ENCODE results near the gene ALDH8A1.

Gene ALDH8A1

DNA sequence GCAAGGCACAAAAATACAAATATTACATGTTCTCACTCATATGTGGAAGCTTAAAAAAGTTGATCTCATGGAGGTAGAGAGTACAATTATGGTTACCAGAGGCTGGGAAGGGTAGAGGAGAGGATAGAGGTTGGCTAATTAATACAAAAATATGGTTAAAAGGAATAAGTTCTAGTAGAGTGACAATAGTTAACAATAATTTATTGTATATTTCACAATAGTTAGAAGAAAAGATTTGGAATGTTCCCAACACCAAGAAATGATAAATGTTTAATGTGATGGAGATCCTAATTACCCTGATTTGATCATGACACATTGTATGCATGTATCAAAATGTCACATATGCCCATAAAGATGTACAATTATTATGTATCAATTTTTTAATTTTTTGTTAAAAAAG lies 1.8 kb downstream of the ALDH8A1 start:
- TF ChIP-seq, protein P1, sequence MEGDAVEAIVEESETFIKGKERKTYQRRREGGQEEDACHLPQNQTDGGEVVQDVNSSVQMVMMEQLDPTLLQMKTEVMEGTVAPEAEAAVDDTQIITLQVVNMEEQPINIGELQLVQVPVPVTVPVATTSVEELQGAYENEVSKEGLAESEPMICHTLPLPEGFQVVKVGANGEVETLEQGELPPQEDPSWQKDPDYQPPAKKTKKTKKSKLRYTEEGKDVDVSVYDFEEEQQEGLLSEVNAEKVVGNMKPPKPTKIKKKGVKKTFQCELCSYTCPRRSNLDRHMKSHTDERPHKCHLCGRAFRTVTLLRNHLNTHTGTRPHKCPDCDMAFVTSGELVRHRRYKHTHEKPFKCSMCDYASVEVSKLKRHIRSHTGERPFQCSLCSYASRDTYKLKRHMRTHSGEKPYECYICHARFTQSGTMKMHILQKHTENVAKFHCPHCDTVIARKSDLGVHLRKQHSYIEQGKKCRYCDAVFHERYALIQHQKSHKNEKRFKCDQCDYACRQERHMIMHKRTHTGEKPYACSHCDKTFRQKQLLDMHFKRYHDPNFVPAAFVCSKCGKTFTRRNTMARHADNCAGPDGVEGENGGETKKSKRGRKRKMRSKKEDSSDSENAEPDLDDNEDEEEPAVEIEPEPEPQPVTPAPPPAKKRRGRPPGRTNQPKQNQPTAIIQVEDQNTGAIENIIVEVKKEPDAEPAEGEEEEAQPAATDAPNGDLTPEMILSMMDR (IDR thresholded peaks at IDR 0.05; ENCODE audit: insufficient read depth, low read length, poor library complexity, severe bottlenecking), result no peak
- no peak for TF ChIP-seq EZH2phosphoT487 (conservative IDR thresholded peaks at IDR 0.05; ENCODE audit: low read length)
- H3K9me3 ChIP-seq (ENCODE audit: insufficient read depth, low read length), result no peaks in the 10 kb centered on the region
- H3K27ac ChIP-seq (ENCODE audit: low read depth, low read length), result no peak overlapping the region
- H4K20me1 ChIP-seq (ENCODE audit: low read depth, low read length), result no peaks in the 10 kb centered on the region
- H3K79me2 ChIP-seq (ENCODE audit: insufficient read depth, low read length), result no peaks in the 10 kb centered on the region
- H3F3A ChIP-seq (ENCODE audit: insufficient read depth), result no peaks in the 10 kb centered on the region
- no peaks in the 10 kb centered on the region for H3K27me3 ChIP-seq (ENCODE audit: low read length)
- no peak overlapping the region for H3K4me2 ChIP-seq (ENCODE audit: low read depth, low read length, poor library complexity, severe bottlenecking)
- H2AFZ ChIP-seq (ENCODE audit: low read depth, low read length, severe bottlenecking), result no peak overlapping the region
- no peak overlapping the region for H3K9ac ChIP-seq (ENCODE audit: low read length)
- no peaks in the 10 kb centered on the region for H3K9me2 ChIP-seq (replicated peaks; ENCODE audit: insufficient read depth, low read length)
- H3K36me3 ChIP-seq (ENCODE audit: low read length), result no peaks in the 10 kb centered on the region
- no peak overlapping the region for H3K4me3 ChIP-seq (ENCODE audit: insufficient read depth, low read length, poor library complexity, severe bottlenecking)

DNA sequence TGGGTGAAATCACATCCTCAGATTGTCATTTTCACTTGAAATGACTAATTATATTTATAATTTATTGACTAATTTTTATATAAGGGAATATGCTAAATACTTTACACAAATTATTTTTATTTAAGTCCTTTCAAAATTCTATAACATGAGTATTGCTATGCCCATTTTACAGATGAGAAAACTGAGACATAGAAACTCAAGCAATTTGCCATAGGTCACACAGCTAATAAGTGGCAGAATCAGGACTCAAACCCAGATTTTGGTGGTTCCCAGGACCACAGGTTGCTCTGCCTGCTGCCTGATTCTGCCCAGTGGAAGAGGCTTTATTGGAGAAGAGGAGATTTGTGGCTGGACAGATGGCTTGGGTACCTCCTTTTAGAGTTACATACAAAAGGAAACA lies 4.9 kb downstream of the ALDH8A1 start:
- Histone ChIP-seq H3K27me3 (ENCODE audit: low read length) (no peaks in the 10 kb centered on the region), H3K79me2 (ENCODE audit: insufficient read depth, low read length) (no peaks in the 10 kb centered on the region), H3K9me2 (replicated peaks; ENCODE audit: insufficient read depth, low read length) (no peaks in the 10 kb centered on the region), H3K4me2 (ENCODE audit: low read depth, low read length, poor library complexity, severe bottlenecking) (no peak overlapping the region), H3K4me3 (ENCODE audit: insufficient read depth, low read length, poor library complexity, severe bottlenecking) (no peak overlapping the region), H3K27ac (ENCODE audit: low read depth, low read length) (no peak overlapping the region), H3F3A (ENCODE audit: insufficient read depth) (no peaks in the 10 kb centered on the region), H3K9ac (ENCODE audit: low read length) (no peak overlapping the region), H4K20me1 (ENCODE audit: low read depth, low read length) (no peaks in the 10 kb centered on the region), H3K36me3 (ENCODE audit: low read length) (no peaks in the 10 kb centered on the region), H3K9me3 (ENCODE audit: insufficient read depth, low read length) (no peaks in the 10 kb centered on the region), H2AFZ (ENCODE audit: low read depth, low read length, severe bottlenecking) (no peak overlapping the region)
- no peak for TF ChIP-seq EZH2phosphoT487 (conservative IDR thresholded peaks at IDR 0.05; ENCODE audit: low read length)

DNA sequence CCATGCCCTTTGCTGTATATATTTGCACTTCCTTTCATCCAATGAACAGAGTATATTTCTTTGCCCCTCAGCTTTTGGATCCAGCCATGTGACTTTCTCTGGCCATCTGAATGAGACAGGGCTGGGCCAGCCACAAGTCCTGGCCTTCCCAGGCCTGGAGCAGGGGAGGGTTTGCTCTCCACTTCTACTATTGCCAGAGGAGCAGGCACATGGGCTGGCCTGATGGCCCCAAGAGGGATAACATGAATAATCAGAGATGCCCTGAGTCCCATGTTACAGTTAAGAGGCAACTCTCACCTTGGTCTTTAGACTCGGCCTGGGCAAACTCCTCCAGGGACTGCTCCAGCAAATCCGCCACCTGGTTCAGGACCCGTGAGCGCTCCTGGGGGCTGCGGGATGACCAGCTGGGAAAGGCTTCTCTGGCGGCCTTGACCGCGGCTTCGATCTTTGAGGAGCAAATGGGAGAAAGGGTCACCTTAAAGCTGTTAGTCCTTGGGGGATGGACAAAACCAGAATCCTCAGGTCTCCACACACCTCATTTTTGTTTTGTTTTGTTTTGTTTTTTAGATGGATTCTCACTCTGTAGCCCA lies 6.3 kb downstream of the ALDH8A1 start:
- Histone ChIP-seq H3K79me2 (ENCODE audit: insufficient read depth, low read length) (no peaks in the 10 kb centered on the region), H2AFZ (ENCODE audit: low read depth, low read length, severe bottlenecking) (no peak overlapping the region), H3K9me2 (replicated peaks; ENCODE audit: insufficient read depth, low read length) (no peaks in the 10 kb centered on the region), H3K4me2 (ENCODE audit: low read depth, low read length, poor library complexity, severe bottlenecking) (no peak overlapping the region), H3K4me3 (ENCODE audit: insufficient read depth, low read length, poor library complexity, severe bottlenecking) (no peak overlapping the region), H3K9ac (ENCODE audit: low read length) (no peak overlapping the region), H3K27ac (ENCODE audit: low read depth, low read length) (no peak overlapping the region), H4K20me1 (ENCODE audit: low read depth, low read length) (no peaks in the 10 kb centered on the region), H3F3A (ENCODE audit: insufficient read depth) (no peaks in the 10 kb centered on the region), H3K9me3 (ENCODE audit: insufficient read depth, low read length) (no peaks in the 10 kb centered on the region), H3K27me3 (ENCODE audit: low read length) (no peaks in the 10 kb centered on the region), H3K36me3 (ENCODE audit: low read length) (no peaks in the 10 kb centered on the region)
- TF ChIP-seq EZH2phosphoT487 (conservative IDR thresholded peaks at IDR 0.05; ENCODE audit: low read length), result no peak
- TF ChIP-seq, protein P1 (IDR thresholded peaks at IDR 0.05; ENCODE audit: insufficient read depth, low read length, poor library complexity, severe bottlenecking), result no peak

DNA sequence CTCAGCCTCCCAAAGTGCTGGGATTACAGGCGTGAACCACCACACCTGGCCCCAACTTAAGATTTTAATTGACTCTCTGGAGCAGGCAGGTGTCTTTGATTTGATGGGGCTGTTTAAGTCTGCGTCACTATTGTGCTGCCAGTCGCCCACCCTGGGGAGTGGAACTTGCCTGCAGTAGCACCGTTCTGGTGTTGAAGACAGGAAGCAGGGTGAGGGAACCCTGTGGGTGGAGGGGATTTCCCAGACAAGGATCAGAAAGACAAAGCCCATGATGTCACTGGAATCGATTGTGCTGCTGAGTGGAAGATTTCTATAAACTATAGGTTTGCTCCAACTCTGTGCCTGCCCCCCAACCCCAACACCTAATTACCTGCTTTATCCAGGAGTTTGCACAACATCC lies 11.0 kb downstream of the ALDH8A1 start:
- H3K9ac ChIP-seq (ENCODE audit: low read length), result no peak overlapping the region
- H3K36me3 ChIP-seq (ENCODE audit: low read length), result no peaks in the 10 kb centered on the region
- no peak overlapping the region for H3K4me2 ChIP-seq (ENCODE audit: low read depth, low read length, poor library complexity, severe bottlenecking)
- H3K9me3 ChIP-seq (ENCODE audit: insufficient read depth, low read length), result no peaks in the 10 kb centered on the region
- H3F3A ChIP-seq (ENCODE audit: insufficient read depth), result no peaks in the 10 kb centered on the region
- H4K20me1 ChIP-seq (ENCODE audit: low read depth, low read length), result no peaks in the 10 kb centered on the region
- H3K9me2 ChIP-seq (replicated peaks; ENCODE audit: insufficient read depth, low read length), result no peaks in the 10 kb centered on the region
- H3K27ac ChIP-seq (ENCODE audit: low read depth, low read length), result no peak overlapping the region
- H3K79me2 ChIP-seq (ENCODE audit: insufficient read depth, low read length), result no peaks in the 10 kb centered on the region
- H2AFZ ChIP-seq (ENCODE audit: low read depth, low read length, severe bottlenecking), result no peak overlapping the region
- no peak overlapping the region for H3K4me3 ChIP-seq (ENCODE audit: insufficient read depth, low read length, poor library complexity, severe bottlenecking)
- H3K27me3 ChIP-seq (ENCODE audit: low read length), result no peaks in the 10 kb centered on the region
- TF ChIP-seq EZH2phosphoT487 (conservative IDR thresholded peaks at IDR 0.05; ENCODE audit: low read length), result no peak
- TF ChIP-seq, protein P1 (IDR thresholded peaks at IDR 0.05; ENCODE audit: insufficient read depth, low read length, poor library complexity, severe bottlenecking), result no peak

Data from SU-DHL-6 (cell line).